Brain microvascular endothelial cell (primary cell): Measurements from ENCODE around the gene ADCY4.
"Not testable (repeated sequence)": the region's sequence is repeated elsewhere in the genome, so short reads cannot be mapped to it uniquely, and the experiment has no call there.

Experiments used
- DNase-seq: peaks from one replicate; pipeline ENCODE4 v3.0.0-alpha.2; 2020
- H3K27ac ChIP-seq: fragments of 250-450 bp; sonication (Bioruptor Pico); 2 replicates; pipeline ENCODE4 v1.5.1; 2020; ENCODE audit warnings: mild to moderate bottlenecking, moderate library complexity
- H3K27me3 ChIP-seq: fragments of 250-450 bp; sonication (Bioruptor Pico); replicated peaks from 2 replicates; pipeline ENCODE4 v1.5.1; 2020; ENCODE audit warnings: mild to moderate bottlenecking
- H3K36me3 ChIP-seq: fragments of 250-450 bp; sonication (Bioruptor Pico); replicated peaks from 2 replicates; pipeline ENCODE4 v1.5.1; 2020; ENCODE audit warnings: mild to moderate bottlenecking
- H3K4me3 ChIP-seq: 2 replicates; pipeline ENCODE4 v1.5.1; 2011; ENCODE audit warnings: low read depth, mild to moderate bottlenecking, control low read depth, low read length, moderate library complexity
- in situ Hi-C: cut with HindIII; loops from 2 replicates; pipeline ENCODE4 v1.10.0; 2017; ENCODE audit warnings: low sequenced_read_pairs, low pct_ligation_motif_present
- TF ChIP-seq, protein P1 (sequence below): IDR thresholded peaks from 2 replicates; pipeline ENCODE4 v1.5.1; 2011; ENCODE audit warnings: low read depth, mild to moderate bottlenecking, moderate library complexity, low read length, control low read depth, inconsistent platforms; ENCODE audit errors: missing control alignments

The ADCY4 gene

DNA sequence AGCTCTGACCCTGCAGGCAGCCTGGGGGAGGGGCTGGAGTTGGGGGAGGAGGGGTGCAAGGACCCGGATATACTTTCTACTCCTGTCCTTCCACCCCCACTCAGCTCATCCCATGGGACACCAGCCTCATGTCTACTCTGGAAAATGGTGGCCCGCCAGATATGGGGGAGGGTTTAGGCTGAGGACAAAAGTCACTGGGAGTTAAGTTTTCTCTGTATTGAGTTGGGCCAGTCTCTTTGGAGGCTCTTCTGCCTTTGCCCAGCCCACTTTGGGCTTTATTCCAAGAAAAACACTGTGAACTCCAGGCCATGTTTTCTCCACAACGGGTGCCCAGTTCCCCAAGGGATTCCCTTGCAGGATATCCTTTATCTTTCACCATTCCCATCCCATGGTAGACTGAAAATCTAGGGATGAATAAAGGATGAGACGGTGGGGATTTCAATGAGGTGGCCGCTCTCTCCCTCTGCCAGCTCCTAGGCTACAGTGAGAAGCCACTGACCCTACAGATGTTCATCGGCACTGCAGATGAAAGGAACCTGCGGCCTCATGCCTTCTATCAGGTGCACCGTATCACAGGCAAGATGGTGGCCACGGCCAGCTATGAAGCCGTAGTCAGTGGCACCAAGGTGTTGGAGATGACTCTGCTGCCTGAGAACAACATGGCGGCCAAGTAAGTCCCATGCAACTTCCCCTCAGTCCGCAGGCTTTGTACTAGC, 38.0 kb upstream of the ADCY4 start:
- in situ Hi-C loops = no loop called here
- peaks cover 32% of the 10 kb centered on the region for H3K36me3 ChIP-seq
- no peak overlapping the region for H3K4me3 ChIP-seq

DNA sequence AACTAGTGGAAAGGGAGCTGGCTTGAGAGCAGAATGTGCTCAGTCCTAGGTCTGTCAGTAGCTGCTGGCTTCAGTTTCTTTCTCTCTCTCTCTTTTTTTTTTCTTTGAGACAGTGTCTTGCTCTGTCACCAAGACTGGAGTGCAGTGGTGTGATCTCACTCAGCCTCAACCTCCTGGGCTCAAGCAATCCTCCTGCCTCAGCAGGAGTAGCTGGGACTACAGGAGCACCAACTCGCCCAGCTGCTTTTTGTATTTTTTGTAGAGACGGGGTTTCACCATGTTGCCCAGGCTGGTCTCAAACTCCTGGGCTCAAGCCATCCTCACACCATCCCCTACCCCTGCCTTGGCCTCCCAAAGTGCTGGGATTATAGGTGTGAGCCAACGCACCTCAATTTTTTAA, 36.7 kb upstream of the ADCY4 start:
- H3K27me3 ChIP-seq, H3K27ac ChIP-seq, DNase-seq, in situ Hi-C loops, H3K4me3 ChIP-seq: not testable (repeated sequence)
- H3K36me3 ChIP-seq = peaks cover 27% of the 10 kb centered on the region

More for the DNA sequence above, 38.0 kb upstream of the ADCY4 start:
- TF ChIP-seq, protein P1, sequence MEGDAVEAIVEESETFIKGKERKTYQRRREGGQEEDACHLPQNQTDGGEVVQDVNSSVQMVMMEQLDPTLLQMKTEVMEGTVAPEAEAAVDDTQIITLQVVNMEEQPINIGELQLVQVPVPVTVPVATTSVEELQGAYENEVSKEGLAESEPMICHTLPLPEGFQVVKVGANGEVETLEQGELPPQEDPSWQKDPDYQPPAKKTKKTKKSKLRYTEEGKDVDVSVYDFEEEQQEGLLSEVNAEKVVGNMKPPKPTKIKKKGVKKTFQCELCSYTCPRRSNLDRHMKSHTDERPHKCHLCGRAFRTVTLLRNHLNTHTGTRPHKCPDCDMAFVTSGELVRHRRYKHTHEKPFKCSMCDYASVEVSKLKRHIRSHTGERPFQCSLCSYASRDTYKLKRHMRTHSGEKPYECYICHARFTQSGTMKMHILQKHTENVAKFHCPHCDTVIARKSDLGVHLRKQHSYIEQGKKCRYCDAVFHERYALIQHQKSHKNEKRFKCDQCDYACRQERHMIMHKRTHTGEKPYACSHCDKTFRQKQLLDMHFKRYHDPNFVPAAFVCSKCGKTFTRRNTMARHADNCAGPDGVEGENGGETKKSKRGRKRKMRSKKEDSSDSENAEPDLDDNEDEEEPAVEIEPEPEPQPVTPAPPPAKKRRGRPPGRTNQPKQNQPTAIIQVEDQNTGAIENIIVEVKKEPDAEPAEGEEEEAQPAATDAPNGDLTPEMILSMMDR = no peak
- DNase-seq = peak; percentile 36
- H3K27me3 ChIP-seq = no peaks in the 10 kb centered on the region
- no peak overlapping the region for H3K27ac ChIP-seq

DNA sequence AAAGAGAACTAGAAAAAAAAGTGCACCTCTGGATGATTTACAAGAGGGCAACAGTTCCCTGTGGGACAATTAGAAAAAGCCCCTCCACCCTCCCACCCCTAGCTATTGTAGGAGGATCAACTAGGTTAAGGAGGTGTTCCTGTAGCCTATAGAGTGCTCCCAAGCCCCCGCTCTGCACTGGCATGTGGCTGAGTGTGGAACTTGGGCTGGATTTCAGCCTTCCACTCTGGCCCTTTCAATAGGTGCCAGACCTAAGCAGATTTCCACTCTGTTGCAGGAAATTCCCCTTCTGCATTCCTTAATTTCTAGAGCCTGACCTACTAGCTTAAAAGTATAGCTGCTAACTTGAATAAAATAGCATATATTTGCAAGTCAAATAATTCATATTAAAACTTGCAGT, 35.9 kb upstream of the ADCY4 start:
- Histone ChIP-seq H3K36me3 (peaks cover 18% of the 10 kb centered on the region), H3K4me3 (no peak overlapping the region), H3K27me3 (no peaks in the 10 kb centered on the region), H3K27ac (no peak overlapping the region)
- TF ChIP-seq, protein P1 = no peak
- in situ Hi-C loops = no loop called here
- DNase-seq = no peak

DNA sequence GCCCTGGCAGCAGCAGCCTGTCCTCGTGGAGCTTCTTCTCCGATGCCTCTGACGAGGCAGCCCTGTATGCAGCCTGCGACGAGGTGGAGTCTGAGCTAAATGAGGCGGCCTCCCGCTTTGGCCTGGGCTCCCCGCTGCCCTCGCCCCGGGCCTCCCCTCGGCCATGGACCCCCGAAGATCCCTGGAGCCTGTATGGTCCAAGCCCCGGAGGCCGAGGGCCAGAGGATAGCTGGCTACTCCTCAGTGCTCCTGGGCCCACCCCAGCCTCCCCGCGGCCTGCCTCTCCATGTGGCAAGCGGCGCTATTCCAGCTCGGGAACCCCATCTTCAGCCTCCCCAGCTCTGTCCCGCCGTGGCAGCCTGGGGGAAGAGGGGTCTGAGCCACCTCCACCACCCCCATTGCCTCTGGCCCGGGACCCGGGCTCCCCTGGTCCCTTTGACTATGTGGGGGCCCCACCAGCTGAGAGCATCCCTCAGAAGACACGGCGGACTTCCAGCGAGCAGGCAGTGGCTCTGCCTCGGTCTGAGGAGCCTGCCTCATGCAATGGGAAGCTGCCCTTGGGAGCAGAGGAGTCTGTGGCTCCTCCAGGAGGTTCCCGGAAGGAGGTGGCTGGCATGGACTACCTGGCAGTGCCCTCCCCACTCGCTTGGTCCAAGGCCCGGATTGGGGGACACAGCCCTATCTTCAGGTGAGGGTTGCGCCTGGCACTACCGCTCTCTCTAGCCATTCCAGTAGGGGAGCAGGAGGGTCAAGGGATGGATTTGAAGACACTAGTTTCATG, 35.2 kb upstream of the ADCY4 start:
- TF ChIP-seq, protein P1 = no peak
- no peak overlapping the region for H3K27ac ChIP-seq
- no peak overlapping the region for H3K4me3 ChIP-seq
- peaks cover 15% of the 10 kb centered on the region for H3K36me3 ChIP-seq
- in situ Hi-C loops = no loop called here
- DNase-seq = no peak
- H3K27me3 ChIP-seq = no peaks in the 10 kb centered on the region

DNA sequence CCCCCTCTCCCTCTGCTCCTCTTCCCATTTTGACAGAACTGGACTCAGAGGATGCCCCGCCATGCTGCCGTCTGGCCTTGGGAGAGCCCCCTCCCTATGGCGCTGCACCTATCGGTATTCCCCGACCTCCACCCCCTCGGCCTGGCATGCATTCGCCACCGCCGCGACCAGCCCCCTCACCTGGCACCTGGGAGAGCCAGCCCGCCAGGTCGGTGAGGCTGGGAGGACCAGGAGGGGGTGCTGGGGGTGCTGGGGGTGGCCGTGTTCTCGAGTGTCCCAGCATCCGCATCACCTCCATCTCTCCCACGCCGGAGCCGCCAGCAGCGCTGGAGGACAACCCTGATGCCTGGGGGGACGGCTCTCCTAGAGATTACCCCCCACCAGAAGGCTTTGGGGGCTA, 34.6 kb upstream of the ADCY4 start:
- Histone ChIP-seq H3K27me3 (no peaks in the 10 kb centered on the region), H3K36me3 (peaks cover 15% of the 10 kb centered on the region), H3K4me3 (peak overlapping the region; percentile 80), H3K27ac (no peak overlapping the region)
- in situ Hi-C loops = no loop called here
- TF ChIP-seq, protein P1 = no peak
- no peak for DNase-seq

DNA sequence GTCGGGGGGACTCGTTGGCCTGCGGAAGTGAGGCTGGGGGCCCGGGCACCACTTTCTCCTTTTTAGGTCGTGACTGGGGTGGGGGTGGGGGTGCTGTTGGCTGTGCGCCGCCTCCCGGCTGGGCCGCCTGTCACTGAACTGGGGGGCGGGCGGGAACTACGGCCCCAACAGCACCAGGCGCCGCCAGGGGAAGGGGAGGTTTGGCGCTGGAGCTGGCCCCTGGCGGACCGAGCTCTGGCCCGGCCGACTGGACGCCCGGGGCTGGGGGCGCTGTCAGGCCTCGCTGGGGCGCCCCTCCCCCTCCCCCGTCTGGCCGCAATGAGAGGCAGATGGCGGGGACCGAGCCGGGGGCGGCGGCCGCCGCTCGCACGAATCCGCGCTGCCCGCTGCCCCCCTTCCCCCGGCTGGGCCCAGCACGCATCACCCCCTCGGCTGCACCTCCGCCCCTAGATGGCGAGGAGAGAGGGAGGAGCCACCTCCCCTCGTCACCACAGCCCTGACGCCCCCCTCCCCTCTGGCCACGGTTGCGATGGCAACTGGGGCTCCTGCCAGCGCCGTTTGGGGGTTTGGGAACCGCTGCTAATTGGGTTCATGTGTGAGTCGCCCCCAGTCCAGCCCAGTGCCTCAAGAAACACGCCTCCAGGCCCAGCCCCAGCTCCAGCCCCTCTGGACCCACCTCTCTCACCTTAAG, 33.8 kb upstream of the ADCY4 start:
- peaks cover 9% of the 10 kb centered on the region for H3K36me3 ChIP-seq
- H3K27me3 ChIP-seq = no peaks in the 10 kb centered on the region
- in situ Hi-C loops = no loop called here
- H3K27ac ChIP-seq = peak overlapping the region; percentile 82
- peak; percentile 46 for DNase-seq
- peak overlapping the region; percentile 80 for H3K4me3 ChIP-seq
- TF ChIP-seq, protein P1 = no peak
